ENCODE results near the gene RGS18.
"Not testable (repeated sequence)": the region's sequence is repeated elsewhere in the genome, so short reads cannot be mapped to it uniquely, and the experiment has no call there.

RGS18 gene

DNA sequence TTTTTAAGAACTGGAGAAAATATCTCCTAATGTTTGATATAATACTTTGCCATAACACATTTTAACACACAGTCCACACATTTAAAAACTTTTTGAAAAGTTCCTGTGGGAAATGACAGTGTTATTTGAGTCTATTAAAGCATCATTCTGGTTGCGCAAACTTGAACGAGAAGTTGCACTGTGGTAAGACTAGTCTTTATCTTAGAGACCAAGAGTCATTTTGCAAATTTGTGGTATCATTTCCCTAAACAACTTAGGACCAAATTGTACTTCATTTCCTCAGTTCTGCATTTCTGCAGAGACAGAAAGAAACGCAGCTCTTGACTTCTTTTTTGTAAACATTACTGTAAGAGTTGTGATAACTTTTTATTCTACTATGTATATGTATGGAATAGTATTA, at the start of gene RGS18:
Gene RGS18, plus strand, starts transcription at position 282 of the 400 bp plus-strand sequence. CDS start 176 bp downstream, outside the sequence.
- DNase-seq = no peak
- no peak for TF ChIP-seq GATA1 (IDR thresholded peaks at IDR 0.05; ENCODE audit: low read depth, low read length)
- no peak for TF ChIP-seq POLR2A (IDR thresholded peaks at IDR 0.05; ENCODE audit: low read length)

GRCh38 chr1:192109576-192109975, 48.7 kb upstream of the RGS18 start:
- TF ChIP-seq GATA1 (IDR thresholded peaks at IDR 0.05; ENCODE audit: low read depth, low read length) (no peak), POLR2A (IDR thresholded peaks at IDR 0.05; ENCODE audit: low read length) (no peak)
- no peak for DNase-seq

GRCh38 chr1:192115000-192115399, 43.3 kb upstream of the RGS18 start:
- DNase-seq = no peak
- no peak for TF ChIP-seq POLR2A (IDR thresholded peaks at IDR 0.05; ENCODE audit: low read length)
- no peak for TF ChIP-seq GATA1 (IDR thresholded peaks at IDR 0.05; ENCODE audit: low read depth, low read length)

DNA sequence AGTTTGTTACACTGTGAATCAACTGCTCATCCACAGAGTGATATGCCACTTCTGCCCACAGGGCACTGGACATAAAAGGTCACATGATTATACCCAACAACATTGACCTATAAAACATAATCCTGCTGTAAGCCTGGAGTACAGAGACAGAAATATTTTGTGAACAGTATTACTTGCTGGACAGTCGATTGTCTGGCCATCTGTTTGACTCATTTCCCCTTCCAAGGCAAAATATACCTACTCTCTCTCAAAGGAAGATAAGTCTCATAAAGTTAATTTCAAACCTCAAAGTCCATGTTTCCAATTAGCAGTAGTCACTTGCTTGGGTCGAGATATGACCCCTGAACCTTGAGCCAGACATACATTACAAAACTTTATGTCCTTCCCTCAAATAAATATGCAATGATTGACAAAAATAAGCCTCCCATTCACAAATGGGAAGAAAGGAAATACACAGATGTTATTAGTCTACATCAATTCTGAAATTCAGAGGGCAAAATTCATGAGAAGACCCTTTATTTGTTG, 39.3 kb upstream of the RGS18 start:
- no peak for DNase-seq
- TF ChIP-seq GATA1 (IDR thresholded peaks at IDR 0.05; ENCODE audit: low read depth, low read length) (no peak), POLR2A (IDR thresholded peaks at IDR 0.05; ENCODE audit: low read length) (no peak)

DNA sequence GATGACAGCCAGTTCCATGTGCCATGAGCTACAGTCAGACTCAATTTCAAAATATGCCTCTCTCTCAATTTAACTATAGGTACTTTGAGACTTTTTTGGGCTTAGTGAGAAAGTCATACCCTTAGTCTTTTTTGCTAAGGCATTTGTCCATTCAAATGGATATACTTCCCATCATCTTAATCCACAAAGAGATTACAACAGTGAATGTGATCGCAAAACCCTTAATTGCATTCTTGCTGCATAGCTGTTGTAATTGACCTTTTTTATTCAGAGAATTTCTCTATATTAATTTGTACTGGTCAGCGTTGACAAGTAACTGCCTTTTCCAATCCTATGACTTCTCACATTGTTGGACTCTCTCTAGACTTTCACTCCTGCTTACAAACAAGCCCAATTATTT, 38.6 kb upstream of the RGS18 start:
- TF ChIP-seq POLR2A (IDR thresholded peaks at IDR 0.05; ENCODE audit: low read length) (no peak), GATA1 (IDR thresholded peaks at IDR 0.05; ENCODE audit: low read depth, low read length) (no peak)

GRCh38 chr1:192122668-192123067, 35.6 kb upstream of the RGS18 start:
- TF ChIP-seq POLR2A (IDR thresholded peaks at IDR 0.05; ENCODE audit: low read length) = no peak
- no peak for TF ChIP-seq GATA1 (IDR thresholded peaks at IDR 0.05; ENCODE audit: low read depth, low read length)
- DNase-seq = no peak

More for the DNA sequence above, 38.6 kb upstream of the RGS18 start:
- no peak for DNase-seq

- TF ChIP-seq POLR2A (IDR thresholded peaks at IDR 0.05; ENCODE audit: low read length) = no peak
- no peak for TF ChIP-seq GATA1 (IDR thresholded peaks at IDR 0.05; ENCODE audit: low read depth, low read length)
- DNase-seq = no peak
Measured at GRCh38 chr1:192123212-192123611, 35.0 kb upstream of the RGS18 start.

DNA sequence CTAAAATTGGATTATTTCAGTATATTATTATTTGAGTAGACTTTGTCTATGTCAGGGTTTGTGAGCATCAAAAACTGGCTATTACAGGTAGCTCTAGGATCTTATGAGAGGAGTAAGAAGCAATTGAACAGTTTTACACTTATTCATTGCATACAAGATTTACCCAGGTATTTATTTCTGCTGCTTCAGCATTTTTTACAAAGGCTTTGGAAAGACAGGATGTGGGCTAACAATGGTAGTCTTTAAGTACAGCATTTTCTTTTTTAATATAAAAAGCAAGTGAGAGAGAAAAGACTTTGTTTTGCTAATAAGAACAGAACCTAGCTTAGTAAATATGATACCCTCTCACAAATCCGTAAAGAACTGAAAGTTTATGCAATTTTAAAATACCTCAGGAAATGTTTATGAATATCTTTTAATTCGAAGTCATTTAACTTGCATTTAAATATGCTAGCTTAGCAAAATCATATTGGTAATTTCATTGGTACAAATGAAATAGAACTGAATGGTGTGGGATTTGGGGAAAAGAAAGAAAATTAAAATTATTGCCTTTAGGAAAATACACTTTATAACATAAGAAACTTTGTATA, 32.1 kb upstream of the RGS18 start:
- no peak for TF ChIP-seq POLR2A (IDR thresholded peaks at IDR 0.05; ENCODE audit: low read length)
- no peak for TF ChIP-seq GATA1 (IDR thresholded peaks at IDR 0.05; ENCODE audit: low read depth, low read length)
- no peak for DNase-seq

DNA sequence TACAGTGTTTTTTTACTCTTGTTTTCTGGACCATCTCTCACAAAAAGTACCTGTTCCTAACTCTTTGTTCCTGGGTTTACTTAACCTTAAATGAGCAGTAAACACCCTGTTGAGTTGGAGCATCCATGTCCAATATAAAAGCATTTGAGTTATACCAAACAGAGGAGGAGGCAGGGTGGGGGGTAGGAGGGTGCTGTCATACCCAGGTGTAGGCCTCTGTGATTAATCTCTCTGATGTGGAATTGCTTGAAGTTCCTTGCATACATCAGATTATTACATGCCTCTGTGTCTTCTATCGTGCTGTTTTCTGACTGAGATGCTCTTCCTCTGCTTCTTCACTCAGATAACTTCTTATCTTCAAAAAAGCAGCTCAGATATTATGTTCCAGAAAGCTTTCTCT, 28.1 kb upstream of the RGS18 start:
- TF ChIP-seq GATA1 (IDR thresholded peaks at IDR 0.05; ENCODE audit: low read depth, low read length) (no peak), POLR2A (IDR thresholded peaks at IDR 0.05; ENCODE audit: low read length) (no peak)
- DNase-seq = no peak

GRCh38 chr1:192130865-192131264, 27.4 kb upstream of the RGS18 start:
- DNase-seq = not testable (repeated sequence)

GRCh38 chr1:192131914-192132313, 26.3 kb upstream of the RGS18 start:
- TF ChIP-seq GATA1 (IDR thresholded peaks at IDR 0.05; ENCODE audit: low read depth, low read length) (no peak), POLR2A (IDR thresholded peaks at IDR 0.05; ENCODE audit: low read length) (no peak)

GRCh38 chr1:192133350-192133926, 24.8 kb upstream of the RGS18 start:
- no peak for DNase-seq
- TF ChIP-seq GATA1 (IDR thresholded peaks at IDR 0.05; ENCODE audit: low read depth, low read length) = no peak
- no peak for TF ChIP-seq POLR2A (IDR thresholded peaks at IDR 0.05; ENCODE audit: low read length)

More at GRCh38 chr1:192131914-192132313, 26.3 kb upstream of the RGS18 start:
- no peak for DNase-seq

GRCh38 chr1:192140382-192140781, 17.9 kb upstream of the RGS18 start:
- TF ChIP-seq POLR2A (IDR thresholded peaks at IDR 0.05; ENCODE audit: low read length) = no peak
- no peak for TF ChIP-seq GATA1 (IDR thresholded peaks at IDR 0.05; ENCODE audit: low read depth, low read length)
- DNase-seq = no peak

GRCh38 chr1:192147221-192147620, 11.0 kb upstream of the RGS18 start:
- no peak for DNase-seq

DNA sequence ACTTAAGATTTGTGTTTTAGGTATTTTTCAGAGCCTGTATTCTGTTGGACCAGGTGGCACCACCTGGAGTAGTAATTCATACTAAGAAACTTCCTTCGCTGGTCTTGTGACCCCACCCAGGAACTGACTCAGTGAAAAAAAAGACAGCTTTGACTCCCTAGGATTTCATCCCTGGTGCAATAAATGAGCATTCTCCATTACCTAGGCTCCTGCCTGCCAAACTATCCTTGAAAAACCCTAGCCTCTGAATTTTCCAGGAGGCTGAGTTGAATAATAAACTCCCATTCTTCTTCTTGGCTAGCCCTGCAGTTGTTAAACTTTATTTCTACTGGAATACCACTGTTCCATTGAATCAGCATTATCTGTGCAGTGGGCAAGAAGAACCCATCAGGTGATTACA, 10.6 kb upstream of the RGS18 start:
- DNase-seq = no peak
- TF ChIP-seq GATA1 (IDR thresholded peaks at IDR 0.05; ENCODE audit: low read depth, low read length) (no peak), POLR2A (IDR thresholded peaks at IDR 0.05; ENCODE audit: low read length) (no peak)

More at GRCh38 chr1:192147221-192147620, 11.0 kb upstream of the RGS18 start:
- TF ChIP-seq GATA1 (IDR thresholded peaks at IDR 0.05; ENCODE audit: low read depth, low read length) = no peak
- no peak for TF ChIP-seq POLR2A (IDR thresholded peaks at IDR 0.05; ENCODE audit: low read length)

All from erythroblast (primary cell).